HG02759 (cell line): ENCODE measurements around the gene C1orf21.

ENCODE experiments used
- ATAC-seq: cut with Tn5 transposase; IDR thresholded peaks from one replicate; pipeline ENCODE4 v1.9.1; 2021; ENCODE audit warnings: mild to moderate bottlenecking, moderate library complexity; ENCODE audit not compliant: unreplicated experiment

C1orf21 gene

GRCh38 chr1:184442260-184442659, 55.4 kb downstream of the C1orf21 start:
- ATAC-seq, result no peak

GRCh38 chr1:184443201-184443600, 56.4 kb downstream of the C1orf21 start:
- ATAC-seq, result no peak

- ATAC-seq, result no peak
Measured at GRCh38 chr1:184443624-184444023, 56.8 kb downstream of the C1orf21 start.

DNA sequence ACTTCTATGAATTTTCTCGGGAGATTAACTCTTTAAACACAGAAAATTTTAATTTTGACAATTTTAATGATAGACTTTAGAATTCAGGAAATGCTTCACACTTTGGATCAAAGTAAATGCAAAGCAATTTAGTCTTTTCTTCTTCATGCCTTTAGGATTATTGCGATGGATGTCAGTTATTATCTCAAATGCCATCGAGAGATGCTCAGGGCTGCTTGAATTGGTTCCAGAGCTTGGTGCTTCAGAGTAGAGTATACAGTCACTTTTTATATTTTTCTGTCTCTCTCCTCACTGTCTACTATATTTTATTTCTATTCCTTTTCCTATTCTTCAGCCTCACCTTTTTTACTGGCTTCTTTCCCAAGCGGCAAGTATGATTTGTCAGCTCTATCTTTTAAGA, 59.2 kb downstream of the C1orf21 start:
- ATAC-seq, result no peak

DNA sequence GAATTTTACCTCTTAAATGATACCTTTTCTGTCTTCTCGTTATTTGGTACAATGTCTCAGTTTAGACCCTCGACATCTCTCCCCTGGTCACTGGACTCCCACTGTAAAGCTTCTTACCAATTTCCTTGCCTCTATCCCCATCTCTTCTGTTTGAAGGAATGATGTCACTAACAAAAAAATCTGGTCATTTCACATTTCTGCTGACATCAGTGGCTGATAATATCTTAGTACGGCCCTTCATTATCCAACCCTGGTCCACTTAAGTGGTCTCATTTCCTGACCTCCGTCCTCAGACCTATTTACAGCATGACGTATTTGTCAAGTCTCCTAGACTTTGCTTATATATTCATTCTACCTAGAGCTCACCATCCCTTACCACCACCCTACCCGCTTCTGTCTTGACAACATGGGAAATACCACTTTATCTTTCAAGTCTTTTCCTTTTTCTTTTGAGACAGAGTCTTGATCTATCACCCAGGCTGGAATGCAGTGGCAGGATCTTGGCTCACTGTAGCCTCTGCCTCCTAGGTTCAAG, 60.9 kb downstream of the C1orf21 start:
- ATAC-seq, result no peak

- no peak for ATAC-seq
Measured at GRCh38 chr1:184449916-184450315, 63.1 kb downstream of the C1orf21 start.

DNA sequence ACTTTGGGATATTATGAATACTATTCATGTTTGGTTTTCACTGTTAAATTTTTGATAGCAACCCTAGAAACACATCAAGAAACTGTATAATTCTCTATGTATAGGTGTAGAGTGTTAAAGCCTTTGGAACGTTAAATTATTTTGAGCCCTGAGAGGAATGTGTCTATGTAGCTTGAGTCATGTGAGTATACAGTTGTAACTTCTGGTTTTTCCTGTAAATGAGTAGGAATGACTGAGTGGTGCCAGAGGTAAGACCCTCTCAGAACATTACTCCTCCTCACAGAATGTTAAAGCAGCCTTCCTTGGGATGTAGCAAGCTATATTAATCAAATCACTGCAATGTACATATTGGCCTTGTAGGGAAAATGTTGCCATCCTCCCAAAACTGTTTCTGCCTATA, 69.0 kb downstream of the C1orf21 start:
- ATAC-seq, result no peak

DNA sequence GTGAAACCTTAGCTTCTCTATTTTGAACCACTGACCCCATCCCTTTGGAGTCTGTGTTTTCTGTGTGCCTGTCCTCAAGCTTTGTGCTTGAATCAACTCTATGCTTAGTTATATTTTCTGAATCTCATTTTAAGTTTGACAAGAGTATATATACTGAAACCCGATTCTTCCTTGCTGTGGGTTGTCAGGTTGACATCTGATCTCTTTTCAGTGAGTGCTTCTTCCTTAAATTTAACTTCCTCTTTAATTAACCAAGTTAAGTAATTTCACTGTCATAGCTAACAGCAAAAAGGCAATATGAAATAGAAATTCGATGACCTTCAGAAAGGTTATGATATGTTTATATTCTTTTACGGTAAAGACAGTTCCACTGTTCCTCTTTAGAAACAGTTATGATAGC, 69.4 kb downstream of the C1orf21 start:
- ATAC-seq, result no peak

GRCh38 chr1:184457500-184457899, 70.7 kb downstream of the C1orf21 start:
- ATAC-seq, result no peak

DNA sequence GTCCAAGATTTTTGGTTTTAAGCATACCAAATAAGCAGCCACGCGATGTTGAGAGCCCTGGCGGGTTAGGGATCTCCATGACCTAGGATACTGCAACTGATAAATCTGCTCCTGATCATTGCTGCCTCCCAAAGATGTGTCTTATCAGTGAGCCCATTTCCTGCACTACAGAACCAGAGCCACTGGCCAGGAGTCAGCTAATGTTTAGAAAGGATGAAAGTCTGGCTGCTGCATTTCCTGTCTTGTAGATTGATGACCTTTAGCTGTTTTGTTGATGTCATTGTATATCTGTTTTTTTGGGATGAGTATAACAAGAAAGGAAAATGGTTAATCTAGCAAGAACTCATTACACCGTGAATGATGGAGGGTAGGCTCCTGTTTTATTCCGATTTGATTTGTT, 74.5 kb downstream of the C1orf21 start:
- no peak for ATAC-seq

DNA sequence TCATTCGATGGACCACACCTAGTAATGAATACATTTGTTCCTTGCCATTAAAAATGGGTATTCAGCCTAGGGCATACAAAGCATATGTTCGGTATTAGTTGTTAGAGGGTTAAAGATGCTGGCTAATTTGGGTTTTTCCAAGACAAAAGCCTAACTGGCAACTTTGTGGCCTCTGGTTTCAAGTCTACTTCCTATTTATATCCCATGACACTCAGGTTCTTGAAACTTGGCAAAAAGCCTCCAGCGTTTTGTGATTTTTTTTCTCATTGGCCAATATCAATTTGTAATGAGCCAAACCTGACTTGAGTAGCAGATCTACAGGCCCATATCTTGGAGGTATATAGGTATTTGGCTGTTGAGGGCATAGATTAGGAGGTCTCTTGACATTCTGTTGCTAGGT, 75.3 kb downstream of the C1orf21 start:
- no peak for ATAC-seq

GRCh38 chr1:184462990-184463389, 76.2 kb downstream of the C1orf21 start:
- no peak for ATAC-seq

DNA sequence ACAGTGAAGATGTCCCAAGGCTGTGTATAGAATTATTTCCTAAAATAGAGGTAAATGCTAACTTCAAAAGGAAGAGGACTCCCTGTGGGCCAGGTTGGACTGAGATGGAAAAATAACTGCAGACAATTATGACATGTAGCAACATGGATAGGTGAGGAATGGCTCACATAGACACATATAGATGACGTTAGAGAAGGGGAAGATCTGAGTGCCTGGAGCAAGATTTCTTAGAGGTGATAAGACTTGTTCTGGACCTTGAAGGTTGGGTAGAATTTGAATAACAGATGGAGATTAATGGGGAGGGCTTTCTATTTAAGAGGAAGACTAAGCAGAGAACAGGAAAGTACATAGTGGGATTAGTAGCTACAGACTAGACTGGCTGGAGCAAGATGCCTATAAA, 76.9 kb downstream of the C1orf21 start:
- ATAC-seq, result no peak

DNA sequence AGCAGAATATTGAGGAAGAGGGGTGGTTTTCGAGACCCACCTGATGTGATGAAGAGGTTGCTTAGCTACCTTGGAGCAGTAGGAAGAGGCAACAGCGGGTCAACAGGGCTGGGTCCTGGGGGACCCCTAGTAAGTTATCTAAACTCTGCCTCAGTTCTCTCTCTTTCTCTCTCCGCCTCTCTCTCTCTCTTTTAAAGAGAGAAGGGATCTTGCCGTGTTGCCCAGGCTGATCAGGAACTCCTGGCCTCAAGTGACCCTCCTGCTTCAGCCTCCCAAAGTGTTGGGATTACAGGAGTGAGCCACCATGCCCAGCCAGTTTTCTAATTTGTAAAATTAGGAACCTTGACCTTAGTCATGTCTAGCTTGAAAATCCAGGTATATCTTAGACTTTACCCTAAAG, 77.9 kb downstream of the C1orf21 start:
- ATAC-seq, result no peak

DNA sequence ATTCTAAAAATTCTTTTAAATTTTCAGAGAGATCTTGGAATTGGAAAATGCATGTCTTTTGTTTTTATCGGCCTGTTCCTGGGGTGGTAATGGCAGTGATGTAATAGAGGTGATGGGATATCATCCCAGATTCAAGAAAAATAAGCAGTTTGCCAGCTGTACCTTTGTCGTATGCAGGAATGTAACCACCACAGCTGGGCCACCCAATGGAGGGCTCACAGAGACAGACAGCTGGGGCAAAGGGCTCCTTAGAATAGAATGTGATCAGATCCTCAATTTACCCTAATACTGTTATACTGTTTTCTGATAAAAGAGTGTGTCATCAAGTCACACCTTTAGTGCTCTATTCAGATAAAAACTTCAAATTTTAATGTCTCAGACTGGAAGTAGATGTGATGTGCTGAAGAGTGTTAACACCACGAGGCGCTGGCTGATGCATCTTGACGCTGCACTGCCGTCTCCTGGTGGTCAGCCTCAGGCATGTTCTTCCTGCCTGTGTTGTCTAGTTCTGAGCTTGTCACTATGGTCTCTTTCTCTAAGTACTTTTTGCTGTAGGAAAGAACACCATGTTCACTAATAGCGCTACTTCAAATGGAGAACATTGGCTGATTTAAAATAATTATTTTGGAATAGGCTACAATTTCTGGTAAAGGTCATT, 78.8 kb downstream of the C1orf21 start:
- no peak for ATAC-seq

GRCh38 chr1:184467295-184467694, 80.5 kb downstream of the C1orf21 start:
- ATAC-seq, result no peak

DNA sequence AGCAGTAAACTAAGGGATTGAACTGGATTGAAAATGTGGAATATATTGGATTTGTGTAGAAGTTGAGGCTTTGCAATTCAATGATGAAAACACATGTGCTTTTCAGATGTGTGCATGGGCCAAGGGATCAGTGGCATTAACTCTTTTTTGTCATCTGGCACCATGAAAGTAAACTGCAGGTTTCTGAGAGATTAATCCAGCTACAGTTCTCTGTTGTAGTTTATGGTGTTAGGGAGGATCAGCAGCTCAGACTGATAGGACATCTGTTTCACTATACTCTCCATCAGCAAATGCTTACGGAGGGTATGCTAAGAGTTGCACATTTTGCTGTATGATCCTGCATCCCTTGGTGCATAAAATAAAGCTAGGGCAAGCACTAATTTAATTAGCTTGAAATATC, 82.6 kb downstream of the C1orf21 start:
- ATAC-seq, result no peak

- no peak for ATAC-seq
Measured at GRCh38 chr1:184471686-184472085, 84.9 kb downstream of the C1orf21 start.

GRCh38 chr1:184472136-184472535, 85.3 kb downstream of the C1orf21 start:
- ATAC-seq, result no peak

DNA sequence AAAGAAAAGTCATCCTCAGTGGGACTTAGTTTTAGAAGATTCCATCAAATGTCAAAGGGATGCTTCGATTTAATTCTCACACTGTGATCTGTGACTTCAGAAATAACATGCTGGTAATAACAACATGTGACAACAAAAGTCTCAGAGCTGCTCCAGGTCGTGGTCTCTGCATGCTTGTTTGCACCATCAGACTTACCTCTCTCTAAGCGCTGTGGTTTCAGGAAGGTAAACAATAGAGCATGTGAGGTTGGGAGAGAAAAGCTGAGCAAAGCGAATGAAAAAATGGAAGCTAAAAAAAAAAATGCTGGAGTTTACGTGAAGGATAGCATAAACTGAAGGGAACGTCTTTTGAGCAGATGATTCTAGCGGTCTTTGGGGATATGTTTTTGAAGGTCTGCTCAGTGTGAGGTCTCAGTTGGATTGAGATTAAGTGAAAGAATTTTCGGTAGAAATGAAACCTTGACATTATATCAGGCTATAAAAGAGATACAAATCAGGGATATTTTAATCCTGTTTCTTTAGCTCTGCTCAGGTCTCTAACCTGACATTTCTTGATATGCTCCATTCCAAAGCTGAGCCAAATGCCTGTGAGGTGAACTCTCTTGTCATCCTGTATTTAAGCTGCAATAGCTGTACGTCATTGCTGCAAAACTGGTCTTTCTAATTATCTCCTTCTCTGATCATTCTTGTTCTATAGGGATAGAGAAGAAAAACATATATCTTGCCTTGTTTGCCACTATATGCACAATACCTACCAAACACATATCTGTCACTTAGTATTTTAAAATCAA, 86.5 kb downstream of the C1orf21 start:
- no peak for ATAC-seq

DNA sequence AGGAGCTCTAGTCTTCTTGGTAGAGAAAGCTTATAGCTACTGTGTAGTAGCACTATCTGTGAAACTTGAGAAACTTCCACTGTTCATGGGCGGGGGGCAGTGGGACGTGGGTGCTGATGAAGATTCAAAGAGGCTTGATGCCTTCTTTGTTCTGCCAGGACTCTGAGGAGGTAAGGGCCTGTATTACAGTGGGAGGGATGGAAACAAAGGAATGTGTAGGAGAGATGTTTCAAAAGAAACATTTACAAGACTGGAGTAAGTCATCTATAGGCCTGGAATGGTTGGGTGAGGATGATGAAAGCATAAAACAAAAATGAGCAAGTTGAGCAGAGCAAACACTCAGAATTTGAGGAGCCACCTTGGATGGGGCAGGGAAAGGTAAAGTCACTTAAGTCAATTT, 89.4 kb downstream of the C1orf21 start:
- no peak for ATAC-seq

DNA sequence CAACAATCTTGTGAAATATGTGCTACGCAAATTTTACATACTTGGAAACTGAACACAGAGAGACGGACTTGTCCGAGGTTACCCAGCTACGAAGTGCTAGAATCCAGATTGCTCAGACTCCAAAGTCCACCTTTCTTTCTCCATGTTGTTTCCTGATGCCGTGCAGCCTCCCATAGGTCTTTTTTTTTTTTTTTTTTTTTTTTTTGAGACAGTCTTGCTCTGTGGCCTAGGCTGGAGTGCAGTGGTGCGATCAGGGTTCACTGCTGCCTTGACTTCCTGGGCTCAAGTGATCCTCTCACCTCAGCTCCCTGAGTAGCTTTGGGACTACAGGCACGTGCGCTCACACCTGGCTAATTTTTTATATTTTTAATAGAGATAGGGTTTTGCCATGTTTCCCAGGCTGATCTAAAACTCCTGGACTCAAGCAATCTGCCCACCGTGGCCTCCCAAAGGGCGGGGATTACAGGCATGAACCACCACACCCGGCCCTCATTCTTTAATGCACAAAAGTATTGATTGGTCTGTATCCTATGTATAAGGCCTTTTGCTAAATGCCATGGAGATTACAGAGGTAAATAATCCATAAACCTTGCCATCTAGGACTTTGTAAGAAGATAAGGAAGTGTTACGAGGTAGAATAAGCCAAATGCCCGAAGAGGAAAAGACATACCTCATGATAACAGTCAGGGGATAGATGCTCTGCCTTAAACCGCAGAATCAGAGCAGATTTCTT, 92.8 kb downstream of the C1orf21 start:
- ATAC-seq, result no peak
